Uterus (tissue), 2 donors: ENCODE data around the gene HOMER3.

ENCODE experiments used
- CTCF ChIP-seq, 4 experiments: fragments of 200-600 bp in 2 of 4; fragments of 450-650 bp in 2 of 4; sonication (generic) in 2 of 4; IDR thresholded peaks; one replicate each; pipeline ENCODE4 v1.5.1; 2016 to 2019; ENCODE audit warnings: antibody characterized with exemption in 4 of 4, mild to moderate bottlenecking in 2 of 4, moderate library complexity in 1 of 4
- POLR2A ChIP-seq, 2 donors: fragments of 450-650 bp; IDR thresholded peaks; one replicate each; pipeline ENCODE4 v1.6.1; 2016; ENCODE audit warnings: antibody characterized with exemption in 2 of 2, mild to moderate bottlenecking in 1 of 2, moderate library complexity in 1 of 2

DNA sequence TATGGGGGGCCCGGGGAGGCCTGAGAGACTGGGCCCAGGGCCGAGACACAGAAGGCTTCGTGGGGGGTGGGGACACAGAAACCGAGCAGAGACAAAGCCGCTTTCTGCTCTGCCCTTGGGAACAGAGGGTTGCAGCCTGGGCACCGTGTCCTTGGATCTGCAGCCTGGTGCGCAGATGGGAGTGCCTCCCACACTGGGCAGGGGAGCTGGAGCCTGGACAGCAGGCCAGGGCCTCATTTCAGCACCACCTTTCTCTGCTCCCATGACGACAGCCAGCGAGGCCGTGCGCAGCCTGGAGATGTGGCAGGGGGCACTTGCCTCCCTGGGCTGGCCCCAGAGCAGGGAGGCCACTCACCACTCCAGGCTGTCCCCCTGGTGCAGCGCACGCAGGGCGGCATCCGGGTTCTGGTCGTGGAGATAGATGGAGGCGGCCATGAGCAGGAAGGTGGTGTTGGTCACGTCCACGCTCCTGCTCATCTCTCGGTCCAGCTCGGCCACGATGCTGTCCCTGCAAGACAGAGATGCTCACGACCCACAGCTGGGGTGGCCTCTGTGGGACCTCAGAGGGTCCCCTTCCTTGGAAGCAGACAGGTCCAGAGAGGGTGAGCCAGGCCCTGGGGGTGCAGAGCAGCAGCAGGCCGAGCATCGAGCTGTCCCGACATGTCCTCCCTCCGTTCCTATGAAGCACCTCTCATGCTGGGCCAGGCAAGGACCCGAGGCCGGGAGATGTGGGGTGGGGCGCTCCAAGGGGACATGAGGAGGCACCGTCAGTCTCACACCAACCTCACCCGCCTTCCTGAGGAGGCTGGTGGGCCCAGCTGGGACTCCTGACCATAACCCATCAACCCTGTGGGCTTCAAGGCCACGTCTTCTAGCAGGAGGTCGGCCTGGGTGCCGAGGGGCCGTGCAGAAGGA lies 34.2 kb downstream of the HOMER3 start:
- TF ChIP-seq CTCF (IDR thresholded peaks at IDR 0.05) (no peak), POLR2A (IDR thresholded peaks at IDR 0.05) (no peak)
